ENCODE measurements around the gene OSBPL10.

Gene OSBPL10

GRCh38 chr3:31945738-31946052, 35.4 kb downstream of the OSBPL10 start:
- Histone ChIP-seq H3K27me3 (ENCODE audit: control insufficient read depth, insufficient read depth, low read length) (no peaks in the 10 kb centered on the region), H2AFZ (no peak overlapping the region), H3K27ac (peak overlapping the region; percentile 55), H3K36me3 (ENCODE audit: control insufficient read depth, insufficient read depth, low read length) (no peaks in the 10 kb centered on the region), H3K4me1 (no peaks in the 10 kb centered on the region), H3K9ac (no peak overlapping the region), H3K79me2 (no peaks in the 10 kb centered on the region), H3K4me2 (ENCODE audit: low read length) (no peak overlapping the region), H3K9me3 (ENCODE audit: control insufficient read depth, low read length) (no peaks in the 10 kb centered on the region), H3K4me3 (ENCODE audit: low read depth, low read length) (no peak overlapping the region)
- TF ChIP-seq CTCF (IDR thresholded peaks at IDR 0.05) = no peak

GRCh38 chr3:31943041-31943440, 38.0 kb downstream of the OSBPL10 start:
- H3K4me1 ChIP-seq = no peaks in the 10 kb centered on the region
- H3K36me3 ChIP-seq (ENCODE audit: control insufficient read depth, insufficient read depth, low read length) = no peaks in the 10 kb centered on the region
- no peak overlapping the region for H3K27ac ChIP-seq
- no peaks in the 10 kb centered on the region for H3K79me2 ChIP-seq
- no peak overlapping the region for H3K4me2 ChIP-seq (ENCODE audit: low read length)
- H2AFZ ChIP-seq = no peak overlapping the region
- H3K9ac ChIP-seq = no peak overlapping the region
- no peaks in the 10 kb centered on the region for H3K27me3 ChIP-seq (ENCODE audit: control insufficient read depth, insufficient read depth, low read length)
- no peaks in the 10 kb centered on the region for H3K9me3 ChIP-seq (ENCODE audit: control insufficient read depth, low read length)
- no peak for TF ChIP-seq CTCF (IDR thresholded peaks at IDR 0.05)
- H3K4me3 ChIP-seq (ENCODE audit: low read depth, low read length) = no peak overlapping the region

- Histone ChIP-seq H3K79me2 (no peaks in the 10 kb centered on the region), H3K4me3 (ENCODE audit: low read depth, low read length) (no peak overlapping the region), H3K9ac (no peak overlapping the region), H3K9me3 (ENCODE audit: control insufficient read depth, low read length) (no peaks in the 10 kb centered on the region), H3K4me1 (no peaks in the 10 kb centered on the region), H3K36me3 (ENCODE audit: control insufficient read depth, insufficient read depth, low read length) (no peaks in the 10 kb centered on the region), H3K27ac (no peak overlapping the region), H3K4me2 (ENCODE audit: low read length) (no peak overlapping the region), H2AFZ (no peak overlapping the region), H3K27me3 (ENCODE audit: control insufficient read depth, insufficient read depth, low read length) (no peaks in the 10 kb centered on the region)
- no peak for TF ChIP-seq CTCF (IDR thresholded peaks at IDR 0.05)
Measured at GRCh38 chr3:31942446-31942845, 38.6 kb downstream of the OSBPL10 start.

- H3K4me3 ChIP-seq (ENCODE audit: low read depth, low read length) = no peak overlapping the region
- H2AFZ ChIP-seq = no peak overlapping the region
- no peaks in the 10 kb centered on the region for H3K4me1 ChIP-seq
- no peak for TF ChIP-seq CTCF (IDR thresholded peaks at IDR 0.05)
- no peak overlapping the region for H3K4me2 ChIP-seq (ENCODE audit: low read length)
- no peak overlapping the region for H3K9ac ChIP-seq
- H3K36me3 ChIP-seq (ENCODE audit: control insufficient read depth, insufficient read depth, low read length) = no peaks in the 10 kb centered on the region
- H3K79me2 ChIP-seq = no peaks in the 10 kb centered on the region
- H3K27me3 ChIP-seq (ENCODE audit: control insufficient read depth, insufficient read depth, low read length) = no peaks in the 10 kb centered on the region
- H3K9me3 ChIP-seq (ENCODE audit: control insufficient read depth, low read length) = no peaks in the 10 kb centered on the region
- no peak overlapping the region for H3K27ac ChIP-seq
Measured at GRCh38 chr3:31937225-31937624, 43.8 kb downstream of the OSBPL10 start.

GRCh38 chr3:31936420-31937060, 44.5 kb downstream of the OSBPL10 start:
- Histone ChIP-seq H3K4me1 (no peaks in the 10 kb centered on the region), H3K27me3 (ENCODE audit: control insufficient read depth, insufficient read depth, low read length) (no peaks in the 10 kb centered on the region), H3K4me3 (ENCODE audit: low read depth, low read length) (no peak overlapping the region), H3K4me2 (ENCODE audit: low read length) (no peak overlapping the region), H3K79me2 (no peaks in the 10 kb centered on the region), H3K27ac (no peak overlapping the region), H2AFZ (no peak overlapping the region), H3K9me3 (ENCODE audit: control insufficient read depth, low read length) (no peaks in the 10 kb centered on the region), H3K36me3 (ENCODE audit: control insufficient read depth, insufficient read depth, low read length) (no peaks in the 10 kb centered on the region), H3K9ac (no peak overlapping the region)
- no peak for TF ChIP-seq CTCF (IDR thresholded peaks at IDR 0.05)

Data from parathyroid adenoma (tissue), 2 donors.